GM15510 (cell line): ENCODE data around the gene PLXNC1.

Experiments
- POLR2A ChIP-seq: IDR thresholded peaks from 3 replicates; pipeline ENCODE4 v1.6.1; 2011; ENCODE audit warnings: borderline replicate concordance; ENCODE audit not compliant: insufficient read length; ENCODE audit errors: extremely low read depth

Gene PLXNC1

DNA sequence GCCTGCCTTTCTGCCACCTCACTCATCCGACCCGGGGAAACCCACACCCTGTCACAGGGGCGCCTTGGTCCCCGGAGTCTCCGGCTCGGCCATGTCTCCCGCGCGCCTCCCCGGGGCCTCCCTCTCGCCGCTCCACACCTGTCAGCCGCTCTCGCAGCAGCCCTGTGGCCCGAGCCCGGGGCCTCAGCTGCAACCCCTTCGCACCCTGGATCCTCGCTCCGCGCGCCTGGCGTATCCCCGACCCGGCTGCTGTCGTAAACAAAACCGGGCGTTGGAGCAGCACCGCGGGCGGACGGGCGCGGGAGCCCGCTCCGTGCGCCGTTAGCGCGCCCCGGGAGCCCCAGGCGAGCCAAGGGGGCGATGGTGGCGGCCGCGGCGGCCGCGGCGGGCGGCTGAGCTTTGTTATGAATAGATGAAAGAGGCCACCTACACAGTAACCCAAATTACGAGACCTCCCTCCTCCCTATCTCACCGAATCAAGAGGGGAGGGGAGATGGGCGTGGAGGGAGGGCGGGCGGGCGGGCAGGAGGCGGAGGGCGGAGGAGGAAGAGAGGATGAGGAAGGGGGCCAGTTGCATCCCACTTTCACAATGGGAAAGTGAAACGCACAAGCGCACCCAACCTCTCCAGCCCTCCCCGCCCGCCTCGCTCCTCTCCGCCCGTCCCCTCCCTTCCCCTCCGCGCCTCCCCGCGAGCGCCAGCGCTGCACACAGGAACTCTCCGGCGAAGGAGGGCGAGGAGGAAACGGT is at the start of gene PLXNC1:
TSS of gene PLXNC1 (plus strand) at position 587 of the 748 bp plus-strand sequence. CDS start 395 bp downstream, outside the sequence.
- TF ChIP-seq POLR2A, result peak; percentile 18

- TF ChIP-seq POLR2A, result no peak
Observed at GRCh38 chr12:94099191-94099590, 49.2 kb upstream of the PLXNC1 start.

DNA sequence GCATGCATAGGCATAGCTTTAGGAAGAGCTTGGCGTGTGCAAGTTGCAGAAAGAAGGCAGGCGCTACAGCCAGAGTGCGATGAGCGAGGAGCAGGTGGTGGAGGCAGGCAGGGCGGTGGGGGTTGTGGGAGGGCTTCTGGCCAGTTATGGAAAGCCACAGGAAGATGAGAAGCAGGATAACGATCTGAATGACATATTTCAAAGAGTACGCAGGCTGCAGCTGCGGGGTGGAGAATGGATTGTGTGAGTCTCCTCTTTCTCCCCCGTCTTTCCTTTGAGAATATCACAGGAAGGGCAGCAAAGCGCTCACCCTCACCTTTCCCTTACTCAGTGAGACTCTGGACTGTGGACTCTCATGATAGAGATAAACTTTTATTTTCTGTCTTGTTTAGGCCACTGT is 48.7 kb upstream of the PLXNC1 start:
- TF ChIP-seq POLR2A, result no peak

DNA sequence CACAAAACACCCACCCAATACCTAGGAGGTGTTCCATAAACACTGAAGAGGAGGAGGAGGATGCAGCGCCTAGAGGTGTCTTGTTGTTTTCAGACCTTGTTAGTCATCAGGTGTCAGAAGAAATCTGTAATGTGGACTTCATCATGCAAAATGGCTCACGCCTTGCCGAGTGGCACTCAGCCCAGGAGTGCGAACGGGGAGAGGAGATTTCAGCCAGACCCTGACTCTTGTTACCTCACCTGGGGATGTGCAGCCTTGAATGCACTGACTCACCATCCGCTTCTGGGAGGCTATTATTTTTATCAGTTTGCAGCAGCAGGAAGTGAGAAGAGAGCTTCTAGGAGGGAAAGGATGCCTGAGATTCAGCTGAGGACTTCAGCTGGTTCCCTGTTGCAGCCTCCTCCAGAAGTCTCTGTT is 48.2 kb upstream of the PLXNC1 start:
- TF ChIP-seq POLR2A, result no peak

GRCh38 chr12:94100990-94101737 is 47.2 kb upstream of the PLXNC1 start:
- TF ChIP-seq POLR2A, result no peak

DNA sequence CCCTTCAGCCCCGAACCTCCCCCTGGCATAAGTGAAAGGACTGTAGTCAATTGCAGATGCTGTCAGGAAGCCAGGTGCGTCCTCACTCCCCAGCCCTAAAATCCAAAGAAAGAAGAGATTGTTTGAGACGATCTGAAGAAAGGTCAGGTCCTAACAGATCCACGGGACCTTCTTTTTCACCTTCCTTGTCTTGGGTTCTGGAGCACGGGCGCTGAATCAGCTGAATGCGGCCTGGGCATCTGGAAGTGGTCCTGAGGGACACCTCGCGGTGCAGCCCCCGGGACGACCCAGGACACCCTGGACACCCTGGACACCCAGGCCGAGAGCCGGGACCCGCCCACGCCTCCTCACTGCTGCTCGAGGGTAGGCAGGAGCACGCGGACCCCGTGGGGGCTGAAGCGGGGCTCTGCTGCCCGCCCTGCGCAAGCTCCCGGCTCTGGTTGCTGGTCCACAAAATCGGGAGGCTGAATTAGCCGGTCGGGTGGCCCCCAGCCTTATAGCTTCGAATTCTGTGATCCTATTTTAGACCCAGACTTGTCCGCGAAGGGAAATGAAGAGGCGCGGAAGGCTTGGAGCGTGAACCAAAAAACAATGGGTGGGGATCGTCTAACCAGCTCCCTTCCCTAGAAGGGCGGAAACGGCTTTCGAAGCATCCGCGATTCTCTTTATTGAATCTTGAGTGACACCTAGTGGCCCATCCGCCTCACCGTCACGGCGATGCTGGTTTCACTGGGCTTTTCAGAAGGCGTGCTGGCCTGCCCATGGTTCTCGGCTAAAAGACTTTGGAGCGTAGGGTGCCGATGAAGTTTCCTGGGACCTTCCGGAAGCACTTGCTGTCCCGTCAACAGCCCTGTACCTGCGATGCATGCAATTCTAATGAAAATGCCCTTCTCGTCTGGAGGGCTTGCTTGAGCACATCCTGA is 46.4 kb upstream of the PLXNC1 start:
- no peak for TF ChIP-seq POLR2A

- TF ChIP-seq POLR2A, result no peak
Observed at GRCh38 chr12:94103986-94104385, 44.4 kb upstream of the PLXNC1 start.

DNA sequence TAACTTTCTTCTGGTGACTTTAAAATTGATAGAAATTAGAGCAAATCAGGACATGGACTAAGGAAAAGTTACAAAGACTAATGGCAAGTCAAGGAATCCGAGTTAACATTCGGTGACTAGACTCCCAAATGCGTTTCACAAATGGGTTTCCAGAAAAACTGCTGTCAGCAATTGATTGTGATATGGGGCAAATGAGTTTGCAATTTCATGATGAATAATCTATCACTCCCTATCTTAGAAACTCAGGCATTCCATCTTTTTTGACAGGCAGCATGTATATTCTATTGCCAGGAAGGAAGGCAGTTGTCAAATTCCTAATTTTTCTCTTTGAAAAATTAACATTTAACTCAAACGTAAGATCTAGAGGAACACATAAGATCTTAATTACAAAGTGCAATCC is 40.5 kb upstream of the PLXNC1 start:
- TF ChIP-seq POLR2A, result no peak

DNA sequence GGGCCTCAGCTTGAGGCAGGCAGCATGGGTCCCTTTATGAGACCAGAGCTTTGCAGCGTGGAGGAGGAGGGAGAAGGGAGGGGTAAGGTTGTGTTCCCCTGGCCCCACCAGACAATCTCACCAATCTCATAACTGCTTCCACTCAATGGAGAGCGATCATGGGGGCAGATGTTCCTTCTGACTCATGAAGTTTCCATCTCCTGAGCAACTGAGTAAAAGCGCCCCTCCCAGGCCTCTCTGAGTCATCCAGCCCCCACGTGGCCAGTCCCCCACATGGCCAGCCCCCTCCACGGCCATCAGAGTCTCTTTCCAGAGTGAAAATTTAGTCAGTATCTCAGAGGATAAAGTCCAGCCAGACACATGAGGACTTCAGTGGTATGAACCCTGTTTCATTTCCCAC is 39.2 kb upstream of the PLXNC1 start:
- TF ChIP-seq POLR2A, result no peak

DNA sequence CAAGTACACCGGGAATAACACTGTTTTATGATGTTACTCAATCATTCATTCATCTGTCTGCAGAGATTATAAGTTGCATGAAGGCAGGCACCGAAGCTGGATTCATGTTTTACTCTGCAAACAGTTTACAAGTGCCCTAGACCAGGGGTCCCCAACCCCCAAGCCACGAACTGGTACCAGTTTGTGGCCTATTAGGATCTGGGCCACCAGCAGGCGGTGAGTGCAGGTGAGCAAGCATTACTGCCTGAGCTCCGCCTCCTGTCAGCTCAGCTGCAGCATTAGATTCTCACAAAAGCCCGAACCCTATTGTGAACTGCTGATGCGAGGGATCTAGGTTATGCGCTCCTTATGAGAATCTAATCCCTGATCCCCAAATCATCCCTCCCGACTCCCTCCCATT is 38.1 kb upstream of the PLXNC1 start:
- TF ChIP-seq POLR2A, result no peak

DNA sequence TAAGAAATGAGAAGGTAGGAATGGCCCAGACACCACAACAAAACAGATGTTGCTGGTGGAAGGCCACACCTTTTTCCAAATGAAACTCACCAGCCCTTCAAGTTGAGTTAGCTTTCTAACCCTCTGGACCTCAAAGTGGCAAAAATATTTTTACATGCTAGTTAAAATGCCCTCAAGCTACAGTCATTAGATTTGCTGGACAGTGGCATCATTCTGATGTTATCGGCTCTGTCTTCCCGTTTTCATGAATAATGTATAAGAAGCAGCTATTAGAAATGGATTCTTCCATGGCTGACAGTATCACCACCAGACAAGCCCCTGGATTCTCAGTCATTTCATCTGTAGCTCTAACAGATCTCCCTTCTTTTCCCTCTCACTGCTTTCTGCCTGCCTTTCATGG is 37.1 kb upstream of the PLXNC1 start:
- no peak for TF ChIP-seq POLR2A

- TF ChIP-seq POLR2A, result no peak
Observed at GRCh38 chr12:94112121-94112520, 36.3 kb upstream of the PLXNC1 start.

GRCh38 chr12:94114166-94114565 is 34.2 kb upstream of the PLXNC1 start:
- no peak for TF ChIP-seq POLR2A

DNA sequence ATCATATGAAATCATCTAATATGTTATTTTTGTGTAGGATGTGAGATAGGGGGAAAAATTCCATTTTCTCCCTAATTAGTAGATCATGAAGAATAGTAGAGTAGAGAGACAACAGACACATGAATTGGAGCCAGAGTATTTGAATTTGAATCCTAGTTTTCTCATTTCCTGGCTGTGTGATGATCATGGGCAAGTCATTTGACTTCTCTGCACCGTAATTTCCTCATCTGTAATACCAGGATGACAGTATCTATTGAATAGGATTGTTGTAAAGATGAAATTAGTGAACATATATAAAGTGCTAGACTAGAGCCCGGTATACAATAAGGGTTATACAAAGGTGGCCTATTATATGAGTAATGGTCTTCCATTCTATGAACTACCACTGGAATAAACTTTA is 32.2 kb upstream of the PLXNC1 start:
- TF ChIP-seq POLR2A, result no peak

DNA sequence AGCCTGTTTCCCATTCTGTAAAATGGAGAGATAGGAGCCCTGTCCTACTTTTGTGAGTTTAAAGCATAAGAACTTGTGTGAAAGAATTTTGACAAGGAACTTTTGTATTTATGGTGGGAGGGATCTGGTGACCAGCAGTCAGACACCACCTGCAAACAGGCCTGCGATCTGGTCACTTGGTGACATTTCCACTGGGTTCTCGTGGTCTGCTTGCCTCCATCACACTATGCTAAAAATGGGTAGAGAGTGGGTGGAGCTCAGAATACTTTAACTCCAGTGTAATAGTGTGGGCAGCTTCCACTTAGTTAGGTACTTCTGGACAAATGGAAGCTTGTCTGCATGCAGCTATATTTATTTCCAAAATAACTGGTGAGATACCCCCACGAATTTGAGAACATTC is 26.5 kb upstream of the PLXNC1 start:
- no peak for TF ChIP-seq POLR2A
